Measurements from ENCODE around the gene IDI1. TPM values are rescaled to one million over a fixed set of nuclear protein-coding genes. Genes with fewer than 3 reads are reported as not detected.

Gene IDI1
- polyA plus RNA-seq, 1 of the 3 experiments (the other 2 are of a cell fraction), result 15.9 TPM

DNA sequence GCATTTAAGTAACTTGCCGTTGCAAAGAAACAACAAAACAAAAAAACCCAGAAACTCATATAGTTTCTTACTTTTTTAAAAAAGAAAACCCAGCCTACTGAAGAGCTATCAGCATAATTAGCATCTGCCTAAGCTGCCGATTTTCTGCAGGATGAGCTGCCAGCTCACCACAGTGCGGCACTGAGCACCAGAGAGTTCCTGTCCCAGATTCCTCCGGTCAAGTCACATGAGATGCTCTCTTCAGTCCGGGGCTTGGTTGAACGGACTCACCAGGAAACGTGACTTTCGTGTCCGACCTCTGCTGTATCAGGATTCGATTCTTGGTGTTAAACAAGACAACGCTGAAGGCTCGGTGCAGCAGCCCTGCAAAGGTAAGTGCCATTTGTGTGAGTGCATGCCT, 26.5 kb downstream of the IDI1 start:
- no peak overlapping the region for H3K9ac ChIP-seq
- peaks cover 20% of the 10 kb centered on the region in 2 experiments for H3K36me3 ChIP-seq (replicated peaks in 1 of 2; ENCODE audit: control insufficient read depth in 1 of 2, insufficient read depth in 2 of 2, low read length in 1 of 2)
- H3F3A ChIP-seq (replicated peaks; ENCODE audit: insufficient read depth), result peaks cover 8% of the 10 kb centered on the region
- H3K4me1 ChIP-seq (ENCODE audit: control insufficient read depth in 1 of 2, insufficient read depth in 2 of 2, low read depth in 1 of 2, low read length in 1 of 2), result peaks cover 0 to 3% of the 10 kb centered on the region in 2 experiments; a peak in 2 of 4 replicates
- H3K9me2 ChIP-seq, result no peaks in the 10 kb centered on the region
- TF ChIP-seq TEAD4 (IDR thresholded peaks at IDR 0.05; ENCODE audit: borderline replicate concordance, insufficient read depth) (no peak), NFIC (IDR thresholded peaks at IDR 0.05; ENCODE audit: borderline replicate concordance) (no peak), TCF12 (IDR thresholded peaks at IDR 0.05) (no peak), POLR2AphosphoS5 (IDR thresholded peaks at IDR 0.05; ENCODE audit: low read depth, low read length) (no peak), CHD2 (IDR thresholded peaks at IDR 0.05; ENCODE audit: low read length, partially characterized antibody) (no peak), NRF1 (IDR thresholded peaks at IDR 0.05; ENCODE audit: low read depth, low read length) (no peak), RCOR1 (IDR thresholded peaks at IDR 0.05; ENCODE audit: low read length) (no peak)
- TF ChIP-seq, protein P1, sequence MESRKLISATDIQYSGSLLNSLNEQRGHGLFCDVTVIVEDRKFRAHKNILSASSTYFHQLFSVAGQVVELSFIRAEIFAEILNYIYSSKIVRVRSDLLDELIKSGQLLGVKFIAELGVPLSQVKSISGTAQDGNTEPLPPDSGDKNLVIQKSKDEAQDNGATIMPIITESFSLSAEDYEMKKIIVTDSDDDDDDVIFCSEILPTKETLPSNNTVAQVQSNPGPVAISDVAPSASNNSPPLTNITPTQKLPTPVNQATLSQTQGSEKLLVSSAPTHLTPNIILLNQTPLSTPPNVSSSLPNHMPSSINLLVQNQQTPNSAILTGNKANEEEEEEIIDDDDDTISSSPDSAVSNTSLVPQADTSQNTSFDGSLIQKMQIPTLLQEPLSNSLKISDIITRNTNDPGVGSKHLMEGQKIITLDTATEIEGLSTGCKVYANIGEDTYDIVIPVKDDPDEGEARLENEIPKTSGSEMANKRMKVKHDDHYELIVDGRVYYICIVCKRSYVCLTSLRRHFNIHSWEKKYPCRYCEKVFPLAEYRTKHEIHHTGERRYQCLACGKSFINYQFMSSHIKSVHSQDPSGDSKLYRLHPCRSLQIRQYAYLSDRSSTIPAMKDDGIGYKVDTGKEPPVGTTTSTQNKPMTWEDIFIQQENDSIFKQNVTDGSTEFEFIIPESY (IDR thresholded peaks at IDR 0.05; ENCODE audit: borderline replicate concordance, low read depth), result no peak
- POLR2A ChIA-PET, result no interaction called here
- no peak overlapping the region for H3K27ac ChIP-seq (ENCODE audit: low read depth in 2 of 2, low read length in 1 of 2)
- no peaks in the 10 kb centered on the region for H3K79me2 ChIP-seq (ENCODE audit: insufficient read depth)
- no peaks in the 10 kb centered on the region for H3K9me3 ChIP-seq
- CTCF ChIA-PET, result no interaction called here
- no peak overlapping the region for H3K4me2 ChIP-seq
- no peak overlapping the region for H2AFZ ChIP-seq (ENCODE audit: low read depth)
- DNase-seq, result no peak
- WGBS (ENCODE audit: low lambda C conversion rate), result 92% methylated on average over 12 of the region's 12 CpGs
- no peaks in the 10 kb centered on the region for H3K27me3 ChIP-seq (ENCODE audit: insufficient read depth)
- H4K20me1 ChIP-seq (ENCODE audit: insufficient read depth), result no peaks in the 10 kb centered on the region
- no peak overlapping the region for H3K4me3 ChIP-seq (ENCODE audit: low read depth in 2 of 2, low read length in 1 of 2)

DNA sequence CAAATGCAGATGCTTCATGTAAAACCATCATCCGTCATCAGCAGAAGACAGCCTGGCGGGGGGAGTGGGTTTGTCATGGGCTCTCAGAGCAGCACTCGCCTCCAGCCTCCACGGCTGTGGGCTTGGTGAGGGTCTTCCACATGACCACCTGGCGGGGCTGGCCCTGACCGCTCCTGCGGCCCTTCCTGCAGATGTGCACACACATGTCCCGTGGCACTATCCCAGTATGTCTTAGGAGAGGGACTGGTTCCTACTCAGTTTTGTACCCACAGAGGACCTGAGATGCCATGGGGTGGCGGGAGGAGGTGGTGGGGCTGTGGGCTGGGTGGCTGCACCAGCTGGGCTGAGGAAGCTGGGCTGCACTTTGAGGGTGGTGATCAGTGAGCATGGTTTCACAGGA, 28.0 kb downstream of the IDI1 start:
- CTCF ChIA-PET, result no interaction called here
- peaks cover 10% of the 10 kb centered on the region for H3F3A ChIP-seq (replicated peaks; ENCODE audit: insufficient read depth)
- no peaks in the 10 kb centered on the region for H3K9me2 ChIP-seq
- no peak overlapping the region for H3K4me2 ChIP-seq
- no peaks in the 10 kb centered on the region for H3K27me3 ChIP-seq (ENCODE audit: insufficient read depth)
- no peak overlapping the region for H3K9ac ChIP-seq
- TF ChIP-seq MXI1 (IDR thresholded peaks at IDR 0.05; ENCODE audit: low read depth, low read length) (no peak), FOXM1 (IDR thresholded peaks at IDR 0.05; ENCODE audit: low read depth) (no peak), RAD21 (IDR thresholded peaks at IDR 0.05; ENCODE audit: low read length) (no peak), GABPA (IDR thresholded peaks at IDR 0.05; ENCODE audit: low read depth) (no peak)
- H2AFZ ChIP-seq (ENCODE audit: low read depth), result no peak overlapping the region
- no peak for DNase-seq
- H4K20me1 ChIP-seq (ENCODE audit: insufficient read depth), result no peaks in the 10 kb centered on the region
- no peak overlapping the region for H3K4me3 ChIP-seq (ENCODE audit: low read depth in 2 of 2, low read length in 1 of 2)
- POLR2A ChIA-PET, result no interaction called here
- no peak overlapping the region for H3K27ac ChIP-seq (ENCODE audit: low read depth in 2 of 2, low read length in 1 of 2)
- 100% methylated on average over 4 of the region's 9 CpGs for WGBS (ENCODE audit: low lambda C conversion rate)
- no peaks in the 10 kb centered on the region for H3K79me2 ChIP-seq (ENCODE audit: insufficient read depth)
- H3K4me1 ChIP-seq (ENCODE audit: control insufficient read depth in 1 of 2, insufficient read depth in 2 of 2, low read depth in 1 of 2, low read length in 1 of 2), result no peaks in the 10 kb centered on the region
- H3K9me3 ChIP-seq, result no peaks in the 10 kb centered on the region
- H3K36me3 ChIP-seq (replicated peaks in 1 of 2; ENCODE audit: control insufficient read depth in 1 of 2, insufficient read depth in 2 of 2, low read length in 1 of 2), result peaks cover 23 to 34% of the 10 kb centered on the region in 2 experiments

DNA sequence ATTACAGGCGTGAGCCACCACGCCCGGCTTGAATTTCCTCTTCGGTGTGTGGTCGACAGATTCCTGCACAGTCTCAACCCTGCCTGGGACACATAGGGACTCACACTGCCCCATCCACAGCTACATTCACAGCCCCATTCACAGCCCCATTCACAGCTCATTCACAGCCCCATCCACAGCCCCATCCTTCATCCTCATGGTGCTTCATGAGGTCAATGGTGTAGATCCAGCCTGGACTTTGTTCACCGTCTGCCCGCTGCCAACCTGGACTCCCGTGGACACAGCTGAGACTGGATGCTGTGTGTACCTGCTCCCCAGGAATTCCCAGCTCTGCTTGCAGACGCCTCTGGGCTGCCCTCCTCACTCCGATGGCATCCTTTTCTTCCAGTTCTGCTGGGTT, 28.5 kb downstream of the IDI1 start:
- Histone ChIP-seq H3K4me2 (no peak overlapping the region), H3K4me3 (ENCODE audit: low read depth in 2 of 2, low read length in 1 of 2) (no peak overlapping the region), H2AFZ (ENCODE audit: low read depth) (no peak overlapping the region), H3F3A (replicated peaks; ENCODE audit: insufficient read depth) (peaks cover 10% of the 10 kb centered on the region), H3K9me2 (no peaks in the 10 kb centered on the region), H3K36me3 (replicated peaks in 1 of 2; ENCODE audit: control insufficient read depth in 1 of 2, insufficient read depth in 2 of 2, low read length in 1 of 2) (peaks cover 23 to 39% of the 10 kb centered on the region in 2 experiments), H3K27ac (ENCODE audit: low read depth in 2 of 2, low read length in 1 of 2) (no peak overlapping the region), H3K4me1 (ENCODE audit: control insufficient read depth in 1 of 2, insufficient read depth in 2 of 2, low read depth in 1 of 2, low read length in 1 of 2) (no peaks in the 10 kb centered on the region), H3K27me3 (ENCODE audit: insufficient read depth) (no peaks in the 10 kb centered on the region), H3K79me2 (ENCODE audit: insufficient read depth) (no peaks in the 10 kb centered on the region), H4K20me1 (ENCODE audit: insufficient read depth) (no peaks in the 10 kb centered on the region), H3K9me3 (no peaks in the 10 kb centered on the region), H3K9ac (no peak overlapping the region)
- no peak for DNase-seq
- ChIA-PET CTCF (no interaction called here), POLR2A (interaction anchor here (0.6 kb wide), 1 partner anchor 111 kb away, joined by 3 read pairs; no protein-coding TSS in a partner anchor)
- no peak for TF ChIP-seq JUND (IDR thresholded peaks at IDR 0.05)
- no peak for TF ChIP-seq YY1 (IDR thresholded peaks at IDR 0.05; ENCODE audit: low read depth)
- no peak for TF ChIP-seq FOSL2 (IDR thresholded peaks at IDR 0.05; ENCODE audit: borderline replicate concordance, low read depth)
- TF ChIP-seq GABPA (IDR thresholded peaks at IDR 0.05; ENCODE audit: low read depth), result no peak
- no peak for TF ChIP-seq RXRA (IDR thresholded peaks at IDR 0.05; ENCODE audit: borderline replicate concordance, low read depth)
- TF ChIP-seq, protein P2, sequence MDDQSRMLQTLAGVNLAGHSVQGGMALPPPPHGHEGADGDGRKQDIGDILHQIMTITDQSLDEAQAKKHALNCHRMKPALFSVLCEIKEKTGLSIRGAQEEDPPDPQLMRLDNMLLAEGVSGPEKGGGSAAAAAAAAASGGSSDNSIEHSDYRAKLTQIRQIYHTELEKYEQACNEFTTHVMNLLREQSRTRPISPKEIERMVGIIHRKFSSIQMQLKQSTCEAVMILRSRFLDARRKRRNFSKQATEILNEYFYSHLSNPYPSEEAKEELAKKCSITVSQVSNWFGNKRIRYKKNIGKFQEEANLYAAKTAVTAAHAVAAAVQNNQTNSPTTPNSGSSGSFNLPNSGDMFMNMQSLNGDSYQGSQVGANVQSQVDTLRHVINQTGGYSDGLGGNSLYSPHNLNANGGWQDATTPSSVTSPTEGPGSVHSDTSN (IDR thresholded peaks at IDR 0.05), result no peak
- TF ChIP-seq, protein P1 (IDR thresholded peaks at IDR 0.05; ENCODE audit: borderline replicate concordance, low read depth), result no peak
- WGBS (ENCODE audit: low lambda C conversion rate), result 99% methylated on average over 8 of the region's 10 CpGs
